HepG2 (cell line): ENCODE measurements around the gene SMAD3.

Experiments
- POLR2A ChIP-seq, 2 experiments: IDR thresholded peaks; 2 replicates each; pipeline ENCODE4 v1.6.1; 2011; ENCODE audit warnings: low read depth in 2 of 2, low read length in 2 of 2, mild to moderate bottlenecking in 1 of 2, moderate library complexity in 1 of 2; ENCODE audit not compliant: insufficient read depth in 1 of 2
- TF ChIP-seq, protein P1 (sequence below): sonication (generic); formaldehyde crosslinking; conservative IDR thresholded peaks from 2 replicates; pipeline ENCODE4 v1.8.1; 2023; ENCODE audit warnings: missing genetic modification reagents

DNA sequence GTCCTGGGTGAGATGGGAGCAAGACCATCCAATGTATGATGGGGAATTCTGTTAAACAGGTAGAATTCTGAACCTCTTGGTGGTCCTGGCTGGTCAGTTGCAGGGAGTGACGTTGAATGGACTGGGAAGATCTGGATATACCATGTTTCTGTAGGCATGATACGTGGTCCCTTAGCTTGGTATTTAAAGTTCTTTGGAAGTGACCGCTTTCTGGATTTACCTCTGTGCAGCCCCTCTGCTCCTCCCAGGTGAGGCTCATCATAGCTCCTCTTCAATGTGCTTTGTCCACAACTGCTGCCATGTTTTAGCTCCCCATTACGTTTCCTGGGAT, 37.2 kb downstream of the SMAD3 start:
- TF ChIP-seq POLR2A (IDR thresholded peaks at IDR 0.05; ENCODE audit: insufficient read depth in 1 of 2, low read depth in 2 of 2, low read length in 2 of 2): no peak
- TF ChIP-seq, protein P1, sequence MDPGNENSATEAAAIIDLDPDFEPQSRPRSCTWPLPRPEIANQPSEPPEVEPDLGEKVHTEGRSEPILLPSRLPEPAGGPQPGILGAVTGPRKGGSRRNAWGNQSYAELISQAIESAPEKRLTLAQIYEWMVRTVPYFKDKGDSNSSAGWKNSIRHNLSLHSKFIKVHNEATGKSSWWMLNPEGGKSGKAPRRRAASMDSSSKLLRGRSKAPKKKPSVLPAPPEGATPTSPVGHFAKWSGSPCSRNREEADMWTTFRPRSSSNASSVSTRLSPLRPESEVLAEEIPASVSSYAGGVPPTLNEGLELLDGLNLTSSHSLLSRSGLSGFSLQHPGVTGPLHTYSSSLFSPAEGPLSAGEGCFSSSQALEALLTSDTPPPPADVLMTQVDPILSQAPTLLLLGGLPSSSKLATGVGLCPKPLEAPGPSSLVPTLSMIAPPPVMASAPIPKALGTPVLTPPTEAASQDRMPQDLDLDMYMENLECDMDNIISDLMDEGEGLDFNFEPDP (CRISPR knock-in tag): no peak
